Glomerular visceral epithelial cell (primary cell): ENCODE results near the gene TNFRSF25.
"Not testable (repeated sequence)": the region's sequence is repeated elsewhere in the genome, so short reads cannot be mapped to it uniquely, and the experiment has no call there.

ENCODE experiments used
- DNase-seq: peaks from one replicate; pipeline ENCODE4 v3.0.0-alpha.2; 2016; ENCODE audit errors: extremely low spot score

The TNFRSF25 gene

GRCh38 chr1:6468729-6469461 lies 2.9 kb upstream of the TNFRSF25 start:
- no peak for DNase-seq

DNA sequence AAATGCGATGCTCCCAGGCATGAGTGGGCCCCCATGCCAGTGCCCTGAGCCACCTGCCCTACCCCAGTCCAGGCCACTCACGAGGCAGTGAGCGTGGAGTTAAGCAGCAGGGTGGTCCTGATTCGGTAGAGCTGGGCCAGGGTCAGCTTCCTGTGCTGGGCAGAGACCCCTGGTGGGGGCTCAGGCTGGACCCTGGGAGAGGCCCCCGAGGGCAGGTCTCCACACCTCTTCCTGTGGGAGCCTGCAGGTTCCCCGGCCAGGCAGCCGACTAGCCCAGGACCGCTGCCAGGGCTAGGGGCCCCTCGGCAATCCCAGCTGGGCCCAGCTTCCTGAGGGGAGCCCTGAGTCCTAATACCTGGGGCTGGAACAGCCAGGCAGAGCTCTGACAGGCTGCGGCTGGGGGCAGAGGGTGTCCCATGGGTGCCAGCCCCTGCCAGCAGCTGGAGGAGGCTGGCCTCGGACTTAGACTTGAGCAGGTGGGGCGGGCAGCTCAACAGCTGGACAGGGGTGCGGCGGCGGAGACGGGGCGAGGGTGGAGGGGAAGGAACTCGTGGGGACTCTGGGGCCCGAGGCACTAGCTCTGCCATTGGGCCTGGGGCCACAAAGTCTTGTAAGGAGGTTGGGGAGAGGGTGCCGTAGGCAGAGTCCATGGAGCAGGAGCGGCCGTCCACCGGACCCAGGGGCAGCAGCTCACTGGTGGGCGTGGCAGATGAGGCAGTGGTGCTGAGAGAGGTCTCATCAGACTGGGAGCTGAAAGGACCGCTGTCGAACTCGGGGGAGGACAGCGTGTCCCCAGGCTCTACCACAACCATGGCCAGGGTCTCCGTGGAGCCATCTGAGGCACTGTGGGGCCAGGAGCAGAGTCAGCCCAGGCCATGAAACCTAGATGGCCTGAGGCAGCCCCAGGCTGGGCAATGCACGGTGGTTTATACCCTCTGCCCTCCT lies 2.0 kb upstream of the TNFRSF25 start:
- no peak for DNase-seq

DNA sequence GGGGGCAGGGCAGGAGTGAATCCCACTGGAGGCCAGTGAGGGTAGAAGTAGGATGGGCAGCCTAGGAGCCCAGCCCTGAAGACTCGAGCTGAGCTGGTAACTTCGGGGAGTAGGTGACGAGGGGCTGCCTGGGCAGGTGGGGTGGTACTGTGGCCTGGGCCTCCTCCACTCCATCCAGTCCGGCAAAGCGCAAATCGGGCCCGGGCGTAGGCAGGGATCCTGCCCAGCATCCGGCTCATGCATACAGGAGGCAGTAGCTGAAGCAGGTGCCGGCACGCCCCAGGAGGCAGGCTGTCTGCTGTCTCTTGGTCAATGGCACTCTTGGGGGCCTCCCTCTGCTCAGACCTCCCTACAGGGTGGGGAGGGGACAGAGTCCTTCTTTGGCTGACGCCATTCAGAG lies 1.3 kb upstream of the TNFRSF25 start:
- no peak for DNase-seq

DNA sequence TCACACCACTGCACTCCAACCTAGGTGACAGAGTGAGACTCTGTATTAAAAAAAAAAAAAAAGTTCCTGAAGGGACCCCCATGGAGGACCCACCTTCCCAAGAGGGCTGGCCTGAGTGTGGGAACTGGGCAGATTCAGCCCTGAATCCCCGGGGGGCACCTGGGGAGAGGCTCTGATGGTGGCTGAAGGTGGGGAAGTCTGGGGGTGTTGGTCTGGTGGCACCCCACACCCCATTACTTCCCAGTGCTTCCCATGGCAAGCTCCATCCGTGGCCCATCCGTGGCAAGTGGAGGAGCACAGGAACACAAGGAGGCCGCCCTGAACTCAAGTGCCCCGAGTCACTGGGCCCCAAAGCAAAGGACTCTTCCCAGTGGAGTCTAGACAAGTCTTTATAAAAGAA lies 778 bp upstream of the TNFRSF25 start:
- DNase-seq, result no peak

- no peak for DNase-seq
Observed at GRCh38 chr1:6465461-6466005, 440 bp downstream of the TNFRSF25 start.

- DNase-seq, result no peak
Observed at GRCh38 chr1:6464915-6465314, 1.1 kb downstream of the TNFRSF25 start.

GRCh38 chr1:6464514-6464836 lies 1.5 kb downstream of the TNFRSF25 start:
- DNase-seq, result no peak

DNA sequence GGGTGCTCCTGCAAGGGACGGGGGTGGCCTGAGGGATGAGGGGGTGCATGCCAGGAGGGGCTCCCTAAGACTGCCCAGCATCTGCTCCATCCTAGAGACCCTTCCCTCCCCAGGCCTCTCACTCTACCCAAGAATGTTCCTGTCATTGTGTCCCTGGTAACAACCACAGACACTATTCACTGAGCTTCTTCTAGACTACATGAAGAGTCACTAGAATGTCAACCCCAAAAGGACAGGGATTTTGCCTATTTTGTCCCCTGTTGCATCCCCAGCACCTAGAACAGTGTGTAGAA lies 2.9 kb downstream of the TNFRSF25 start:
- no peak for DNase-seq

DNA sequence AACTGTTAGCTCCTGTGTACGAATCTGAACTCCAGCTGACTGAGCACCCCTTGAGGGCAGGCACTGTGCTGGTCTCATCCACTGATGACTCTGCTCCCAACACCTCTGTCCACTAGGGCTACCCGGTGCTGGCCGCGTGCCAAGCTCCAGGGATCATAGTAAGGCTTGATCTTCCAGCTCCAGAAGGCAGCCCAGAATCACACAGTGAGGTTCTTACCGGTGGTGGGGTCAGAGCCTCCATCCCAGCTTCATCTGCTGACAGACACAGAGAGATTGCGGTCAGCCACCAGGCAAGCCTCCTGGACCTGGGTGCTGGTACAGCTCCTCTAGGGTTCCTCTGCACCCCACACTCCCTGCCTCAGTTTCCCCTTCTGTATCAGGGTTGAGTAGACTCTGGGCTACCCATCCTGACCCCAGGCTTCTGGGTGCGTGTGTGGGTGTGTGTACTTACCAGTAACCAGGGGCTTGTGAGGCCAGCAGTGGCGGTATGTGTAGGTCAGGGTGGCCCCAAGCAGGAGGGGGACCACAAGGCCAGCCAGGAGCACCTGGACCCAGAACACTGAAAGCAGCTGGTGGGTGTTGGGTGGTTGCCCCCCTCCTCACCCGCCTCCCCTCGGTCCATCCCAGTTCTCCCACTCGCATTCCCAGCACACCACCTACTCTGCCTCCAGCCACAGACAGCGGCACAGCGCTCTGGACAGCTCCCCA lies 3.4 kb downstream of the TNFRSF25 start:
- DNase-seq, result no peak

DNA sequence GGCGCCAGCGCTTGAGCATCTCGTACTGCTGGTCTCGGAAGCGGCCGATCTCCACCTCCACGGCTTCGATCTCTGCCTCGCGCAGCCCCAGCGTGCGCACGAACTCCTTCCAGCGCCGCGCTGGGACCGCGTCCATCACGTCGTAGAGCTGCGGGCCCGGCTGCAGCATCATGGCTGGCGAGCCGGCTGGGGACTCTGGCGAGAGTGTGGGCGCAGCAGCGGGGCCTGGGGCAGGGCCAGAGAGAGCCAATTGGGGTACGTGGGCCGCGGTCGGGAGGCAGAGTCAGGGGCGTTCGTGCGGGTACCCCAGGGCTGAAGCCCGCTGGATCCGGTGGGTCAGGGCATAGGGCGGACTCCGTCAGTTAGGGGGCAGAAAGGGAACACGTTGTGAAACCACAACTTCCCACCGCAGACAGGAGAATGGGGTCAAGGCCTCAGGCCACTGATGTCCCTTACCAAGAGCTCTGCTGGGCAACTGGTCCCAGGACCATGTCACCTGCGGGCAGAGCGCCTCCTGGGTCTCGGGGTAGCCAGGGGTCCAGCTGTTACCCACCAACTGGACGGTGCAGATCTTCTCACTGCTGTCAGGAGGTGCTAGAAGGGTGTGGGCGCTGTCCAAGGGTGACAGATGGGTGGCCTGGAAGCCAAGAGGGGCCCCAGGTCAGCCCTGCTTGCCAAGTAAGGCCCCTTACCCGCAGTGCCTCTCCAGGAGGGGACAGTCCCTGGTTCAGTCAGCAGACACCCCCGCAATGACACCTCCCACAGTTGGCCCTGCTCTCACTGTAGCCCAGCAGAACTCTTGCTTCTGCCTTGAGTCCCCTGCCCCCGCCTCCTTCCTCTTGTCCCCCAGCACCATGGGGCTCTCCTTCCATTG lies 4.2 kb downstream of the TNFRSF25 start:
- DNase-seq, result no peak

- DNase-seq, result no peak
Observed at GRCh38 chr1:6461051-6461530, 4.9 kb downstream of the TNFRSF25 start.

DNA sequence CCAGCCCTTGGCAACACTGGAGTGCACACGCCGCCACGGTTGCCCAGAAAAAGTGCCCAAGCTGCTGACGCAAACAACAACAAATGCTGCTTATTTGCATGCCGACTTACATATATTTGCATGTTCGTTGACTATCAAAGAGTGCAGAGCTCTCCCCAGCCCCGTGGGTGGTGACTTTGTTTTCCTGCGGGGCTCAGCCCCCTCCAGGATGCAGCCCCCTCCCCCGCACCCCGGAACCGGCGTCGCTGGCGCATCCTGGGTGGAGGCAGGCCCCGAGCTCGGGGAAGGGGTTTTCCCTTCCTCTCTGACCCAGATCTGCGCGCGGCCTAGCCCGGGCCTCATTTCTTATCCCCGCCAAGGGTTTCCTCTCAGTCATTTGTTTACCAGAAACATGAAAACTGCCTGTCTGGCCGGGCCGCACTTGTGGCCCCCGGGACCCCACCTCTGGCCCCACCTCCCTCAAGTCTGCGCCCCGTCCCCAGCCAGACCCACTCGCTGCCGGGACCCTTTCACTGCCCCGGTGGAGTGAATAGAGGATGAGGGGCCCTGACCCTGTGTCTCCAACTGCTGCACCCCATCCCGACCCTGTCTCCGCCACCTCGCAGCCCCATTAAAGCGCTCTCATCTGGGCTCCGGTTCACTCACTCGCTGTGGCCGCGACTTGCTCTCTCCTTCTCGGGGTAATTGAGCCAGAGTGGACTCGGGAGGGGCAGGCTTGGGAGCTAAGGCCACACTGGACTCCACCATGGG lies 5.5 kb downstream of the TNFRSF25 start:
- no peak for DNase-seq

DNA sequence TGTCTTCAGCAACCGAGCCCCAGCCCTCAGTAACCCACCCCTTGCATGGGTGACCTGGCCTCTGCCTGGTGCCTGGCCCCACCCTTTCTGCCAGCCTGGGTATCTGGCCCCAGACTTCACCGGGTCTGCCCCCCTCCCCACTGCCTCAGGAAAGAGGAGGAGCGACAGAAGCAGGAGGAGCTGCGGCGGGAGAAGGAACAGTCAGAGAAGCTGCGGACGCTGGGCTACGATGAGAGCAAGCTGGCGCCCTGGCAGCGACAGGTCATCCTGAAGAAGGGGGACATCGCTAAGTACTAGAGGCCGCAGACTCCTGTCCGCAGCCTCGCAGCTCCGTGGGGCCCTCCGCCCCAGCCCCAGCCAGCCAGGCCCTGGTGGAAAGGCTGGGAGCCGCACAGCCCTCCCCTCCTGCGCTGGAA lies 6.1 kb downstream of the TNFRSF25 start:
- no peak for DNase-seq

- DNase-seq, result no peak
Observed at GRCh38 chr1:6456800-6457466, 9.0 kb downstream of the TNFRSF25 start.

- not testable (repeated sequence) for DNase-seq
Observed at GRCh38 chr1:6455752-6456520, 10.0 kb downstream of the TNFRSF25 start.

GRCh38 chr1:6454856-6455751 lies 10.9 kb downstream of the TNFRSF25 start:
- no peak for DNase-seq

GRCh38 chr1:6453895-6454855 lies 11.8 kb downstream of the TNFRSF25 start:
- not testable (repeated sequence) for DNase-seq
